HG02840 (cell line): Measurements from ENCODE around the gene CDH16.

Source experiments
- ATAC-seq: cut with Tn5 transposase; IDR thresholded peaks from one replicate; pipeline ENCODE4 v1.9.1; 2021; ENCODE audit warnings: mild to moderate bottlenecking, moderate library complexity, moderate number of reproducible peaks; ENCODE audit not compliant: unreplicated experiment, low FRiP score

Gene CDH16

GRCh38 chr16:66914541-66914940 is 4.1 kb downstream of the CDH16 start:
- no peak for ATAC-seq

GRCh38 chr16:66913711-66914110 is 5.0 kb downstream of the CDH16 start:
- no peak for ATAC-seq

GRCh38 chr16:66913081-66913480 is 5.6 kb downstream of the CDH16 start:
- ATAC-seq, result no peak

DNA sequence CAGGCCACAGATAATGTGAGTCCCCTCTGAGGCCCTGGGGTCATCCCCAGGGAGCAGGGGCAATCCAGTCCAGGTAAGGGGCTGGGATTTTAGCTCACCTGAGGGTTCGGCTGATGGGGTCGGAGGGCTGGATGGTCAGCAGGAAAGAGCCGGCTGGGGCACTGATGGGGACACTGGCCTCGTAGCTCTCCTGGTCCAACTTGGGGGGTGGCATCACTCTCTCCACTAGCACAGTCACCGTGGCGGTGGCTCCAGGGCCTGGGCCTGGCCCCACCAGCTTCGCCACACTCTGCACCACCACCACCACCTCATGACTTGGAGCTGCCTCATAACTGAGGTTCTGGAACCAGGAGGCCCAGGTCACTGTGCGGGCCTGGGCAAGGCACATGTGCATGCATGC is 6.9 kb downstream of the CDH16 start:
- no peak for ATAC-seq

GRCh38 chr16:66911112-66911511 is 7.6 kb downstream of the CDH16 start:
- no peak for ATAC-seq

GRCh38 chr16:66910175-66910940 is 8.3 kb downstream of the CDH16 start:
- no peak for ATAC-seq

DNA sequence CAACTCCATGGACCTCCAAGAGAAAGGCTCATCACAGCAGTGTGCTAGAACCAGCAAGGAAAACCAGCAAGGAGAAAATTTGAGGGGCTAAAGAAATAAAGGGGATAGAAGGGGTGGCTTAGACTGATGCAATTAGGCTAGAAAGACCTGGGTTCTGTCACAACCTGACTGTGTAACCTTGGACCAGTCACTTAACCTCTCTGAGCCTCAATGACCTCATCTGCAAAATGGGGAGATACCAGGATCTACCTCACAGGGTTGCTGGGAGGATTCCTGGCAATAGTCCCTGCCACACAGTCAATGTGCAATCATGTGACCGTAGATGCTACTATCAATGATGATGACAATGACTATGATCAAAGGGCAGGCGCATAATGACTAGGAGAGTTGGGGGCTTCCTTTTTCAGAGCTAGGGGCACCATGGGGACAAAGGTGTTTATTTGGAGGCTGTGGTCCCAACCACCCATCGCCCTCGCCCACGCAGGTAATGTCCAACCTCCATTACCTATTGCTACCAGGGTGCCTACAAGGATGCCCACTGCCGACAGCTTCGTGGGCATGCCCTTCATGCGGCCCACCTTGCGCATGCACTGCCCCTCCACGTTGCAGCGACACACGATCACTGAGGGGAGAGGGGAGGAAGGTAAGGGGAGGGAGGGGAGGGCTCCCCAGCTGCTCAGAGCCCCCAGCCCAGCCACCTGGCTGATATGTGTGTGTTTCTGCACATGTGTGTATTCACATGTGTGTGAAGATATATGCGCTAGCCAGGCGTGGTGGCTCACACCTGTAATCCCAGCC is 9.7 kb downstream of the CDH16 start:
- ATAC-seq, result no peak

DNA sequence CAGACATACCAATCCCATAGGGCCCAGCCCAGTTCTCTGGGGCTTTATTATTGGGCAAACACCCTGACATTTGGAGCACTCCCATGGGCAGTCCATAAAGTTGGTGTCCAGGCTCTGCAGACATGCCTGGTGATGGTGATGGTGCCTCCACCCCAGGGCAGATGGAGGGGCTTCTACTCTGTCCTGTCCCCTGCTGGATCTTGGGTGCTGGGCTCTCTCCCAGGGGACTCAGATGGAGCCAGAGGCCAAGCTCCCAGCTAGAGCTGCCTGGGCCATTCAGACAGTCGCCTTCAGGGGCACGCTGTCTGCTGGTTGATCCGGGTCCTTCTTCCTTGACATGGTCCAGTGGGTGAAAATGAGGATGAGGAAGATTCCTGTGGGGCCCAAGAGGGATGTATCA is 10.6 kb downstream of the CDH16 start:
- ATAC-seq, result no peak

DNA sequence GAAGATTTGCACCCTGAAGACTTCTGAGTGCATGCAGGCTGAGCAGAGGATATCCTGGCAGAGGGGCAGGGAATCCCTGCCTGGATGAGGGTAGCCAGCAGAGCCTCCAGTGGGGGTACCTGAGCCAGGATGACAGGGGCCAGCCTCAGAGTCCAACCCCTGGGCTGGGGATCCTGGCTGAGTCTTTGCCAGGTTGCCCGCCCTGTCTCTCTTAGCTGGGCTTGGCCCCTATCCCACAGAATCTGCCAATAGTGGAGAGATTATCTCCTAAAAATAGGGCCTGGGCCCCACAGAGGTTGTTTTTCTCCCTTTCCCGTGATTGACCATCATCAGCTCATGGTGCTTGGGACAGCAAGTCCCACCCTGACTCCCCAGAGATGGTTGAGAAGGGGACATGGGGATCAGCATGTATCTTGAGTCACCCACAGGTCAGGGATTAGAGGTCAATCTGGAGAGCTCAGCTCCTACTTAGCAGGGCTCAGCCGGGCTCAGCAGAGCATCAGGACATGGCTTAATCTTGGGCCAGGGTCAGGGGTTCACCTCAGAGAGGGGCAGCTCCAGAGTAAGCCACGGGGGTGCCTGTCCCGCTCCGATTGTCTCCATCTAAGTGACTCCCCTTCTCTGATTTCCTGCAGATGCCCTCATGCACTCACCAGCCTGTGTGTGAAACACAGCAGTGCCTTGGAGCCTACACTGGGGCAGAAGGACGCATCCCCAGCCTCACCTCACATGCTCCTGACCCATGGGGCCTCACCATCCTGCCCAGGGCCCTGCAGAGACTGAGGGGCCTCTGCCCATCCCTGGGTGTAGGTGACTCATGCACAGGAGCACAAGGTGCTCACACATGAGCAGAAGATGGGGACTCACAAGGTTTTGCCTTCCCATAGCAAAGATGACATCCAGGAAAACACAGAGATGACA is 11.5 kb downstream of the CDH16 start:
- ATAC-seq, result no peak

GRCh38 chr16:66905633-66906539 is 12.8 kb downstream of the CDH16 start:
- no peak for ATAC-seq

- ATAC-seq, result no peak
These were observed 13.6 kb downstream of the CDH16 start for GRCh38 chr16:66904846-66905632.

DNA sequence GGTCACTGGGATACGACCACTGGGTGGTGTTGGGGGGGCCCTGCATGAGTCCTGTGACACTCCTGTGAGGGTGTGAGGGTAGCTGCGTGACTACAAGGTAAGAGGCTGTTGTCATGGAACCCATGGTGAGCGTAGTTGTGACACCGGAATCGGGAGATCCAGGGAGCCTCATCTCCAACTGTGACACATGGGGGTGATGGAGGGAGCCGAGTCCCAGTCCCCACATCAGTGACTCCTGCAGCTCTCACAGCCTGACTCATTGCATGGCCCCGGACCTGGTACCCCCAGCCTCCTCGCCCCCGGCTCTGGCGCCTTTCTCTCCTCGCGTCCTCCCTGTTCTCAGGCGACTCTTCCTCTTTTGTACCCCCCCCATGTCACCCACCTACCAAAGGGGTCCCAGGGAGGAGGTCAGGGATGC is 14.2 kb downstream of the CDH16 start:
- no peak for ATAC-seq

DNA sequence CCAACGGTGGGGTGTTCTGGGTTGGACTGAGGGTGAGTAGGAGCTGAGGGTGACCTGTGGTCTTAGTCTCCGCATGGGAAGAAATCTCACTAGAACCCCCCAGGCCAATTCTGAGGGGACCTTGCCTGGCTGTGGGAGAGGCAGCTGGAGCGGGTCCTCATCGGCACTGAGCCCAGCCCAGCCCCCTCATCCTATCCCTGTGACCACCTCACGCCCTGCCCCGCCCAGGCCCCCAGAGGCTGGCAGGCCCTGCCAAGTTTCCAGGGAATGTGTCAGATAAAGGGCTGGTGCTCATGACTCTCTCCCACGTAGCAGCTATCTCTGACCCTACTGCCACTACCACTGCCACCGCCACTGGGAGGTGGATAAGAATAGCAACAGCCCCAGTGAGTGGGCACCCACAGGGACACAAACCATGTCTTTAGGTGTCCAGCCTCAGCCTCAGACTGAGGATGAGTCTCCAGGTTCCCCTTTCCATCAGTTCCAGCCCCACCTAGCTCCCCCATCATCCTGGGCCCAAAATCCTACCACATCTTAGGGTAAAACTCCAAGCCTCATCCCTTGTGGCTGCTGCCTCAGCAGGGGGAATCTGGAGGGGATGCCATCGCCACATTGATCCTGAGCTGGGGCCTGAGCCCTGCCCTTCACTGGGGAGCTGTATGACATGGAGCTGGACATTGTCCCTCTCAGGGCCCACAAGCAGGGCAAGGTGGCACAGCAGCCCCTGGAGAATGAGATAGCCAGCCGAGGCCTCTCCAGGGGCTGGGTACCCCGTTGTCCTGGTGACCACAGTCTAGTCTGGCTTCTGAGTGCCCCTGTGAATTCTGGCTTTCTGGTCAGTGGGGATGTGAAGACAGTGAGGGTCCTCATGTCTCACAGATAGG is 14.9 kb downstream of the CDH16 start:
- ATAC-seq, result no peak

DNA sequence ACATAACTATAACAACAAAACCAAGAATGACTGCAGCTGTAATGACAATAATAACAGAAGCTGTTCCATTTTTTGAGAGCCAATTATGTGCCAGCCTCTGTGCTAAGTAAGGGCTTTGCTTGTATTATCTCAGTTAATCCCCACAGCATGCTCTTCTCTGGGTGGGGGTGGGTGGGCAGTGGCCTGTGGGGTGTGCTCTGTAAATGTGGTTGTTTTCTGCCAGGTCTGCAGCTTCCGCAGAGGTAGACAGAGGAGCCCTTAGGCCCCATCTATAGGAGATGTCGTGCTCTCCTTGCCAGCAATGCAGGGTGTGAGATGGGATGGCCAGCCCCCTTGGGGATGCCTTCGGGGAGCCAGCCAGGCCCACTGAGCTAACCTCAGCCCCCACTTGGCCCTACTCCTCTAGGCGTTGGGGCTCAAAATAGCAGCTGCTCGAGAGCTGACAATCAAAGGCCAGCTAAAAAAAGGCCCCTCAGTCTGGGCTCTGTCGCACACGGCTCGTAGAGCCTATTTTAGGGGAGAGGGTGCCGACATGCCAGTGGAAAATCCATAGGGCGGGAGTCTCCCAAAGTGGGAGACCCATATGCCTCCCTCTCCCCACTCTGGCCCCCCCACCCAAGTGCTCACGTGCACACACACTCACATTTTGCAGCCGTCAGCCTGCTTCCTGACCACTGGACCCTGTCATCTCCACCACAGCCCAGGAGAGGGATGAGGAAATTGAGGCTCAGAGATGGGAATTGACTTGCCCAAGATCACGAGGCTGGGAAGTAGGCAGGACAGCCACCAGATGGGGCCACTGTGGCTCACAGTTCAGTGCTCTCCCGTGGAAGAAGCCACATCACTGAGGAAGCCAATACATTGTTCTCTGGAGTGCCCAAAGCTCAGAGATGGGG is 15.8 kb downstream of the CDH16 start:
- no peak for ATAC-seq

- no peak for ATAC-seq
These were observed 17.1 kb downstream of the CDH16 start for GRCh38 chr16:66901626-66902025.

DNA sequence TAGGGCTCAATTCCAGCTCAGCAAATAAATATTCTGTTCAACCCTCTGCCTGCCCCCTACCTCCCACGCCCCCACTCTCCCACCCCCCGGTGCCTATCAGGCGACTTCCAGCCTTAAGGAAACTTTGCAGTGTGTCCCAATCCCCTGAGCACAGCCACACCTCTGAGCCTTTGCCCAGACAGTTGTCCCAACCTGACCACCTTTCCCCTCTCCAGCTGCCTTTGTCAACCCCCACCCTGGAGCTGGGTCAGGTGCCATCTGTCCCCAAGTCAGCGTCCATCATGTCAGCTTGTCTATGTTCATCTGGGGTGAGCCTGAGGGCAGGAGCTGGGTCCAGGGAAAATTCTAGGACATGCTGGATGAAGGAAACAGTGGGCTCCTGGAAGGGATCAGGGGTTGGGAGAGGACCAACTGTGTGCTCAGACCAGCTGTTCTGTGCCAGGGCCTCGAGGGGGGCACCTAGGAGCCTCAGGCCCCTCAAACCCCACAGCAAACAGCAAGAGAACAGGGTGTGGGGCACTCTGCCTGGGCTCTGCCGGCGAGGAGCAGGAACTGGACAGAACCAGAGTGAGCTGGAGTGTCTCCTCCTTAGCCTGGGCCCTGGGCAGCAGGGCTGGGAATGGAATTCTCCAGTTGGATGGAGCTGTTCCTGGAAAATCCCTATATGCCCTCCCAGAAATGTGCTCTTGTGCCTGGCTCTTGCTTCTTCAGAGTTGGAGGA is 17.8 kb downstream of the CDH16 start:
- no peak for ATAC-seq
